Keratinocyte (primary cell): ENCODE measurements around the gene LRP1B. TPM values are rescaled to one million over a fixed set of nuclear protein-coding genes. Genes with fewer than 3 reads are reported as not detected.

Source experiments
- DNase-seq: peaks from one replicate; pipeline ENCODE4 v3.0.0-alpha.2; 2011; ENCODE audit warnings: low read depth, missing footprints, low spot score
- FAIRE-seq: peaks from 2 replicates; lab custom pipeline; 2011; peaks lifted over from hg19 to GRCh38; lab: Jason Lieb, UNC
- H2AFZ ChIP-seq: 2 replicates; pipeline ENCODE4 v1.6.0; 2012; ENCODE audit warnings: low read length, control low read depth, inconsistent platforms; ENCODE audit not compliant: control insufficient read depth
- H3K27ac ChIP-seq: 2 replicates; pipeline ENCODE4 v1.5.1; 2011; ENCODE audit warnings: low read length; ENCODE audit not compliant: control insufficient read depth, insufficient read depth
- H3K27me3 ChIP-seq: 3 replicates; pipeline ENCODE4 v1.6.0; 2011; ENCODE audit warnings: low read length; ENCODE audit not compliant: control insufficient read depth, insufficient read depth; ENCODE audit errors: extremely low read depth
- H3K36me3 ChIP-seq, 2 experiments: 2 replicates in 1 of 2; 3 replicates in 1 of 2; pipeline ENCODE4 v1.5.1; 2011; ENCODE audit warnings: low read length in 2 of 2, mild to moderate bottlenecking in 1 of 2; ENCODE audit not compliant: control insufficient read depth in 2 of 2, insufficient read depth in 2 of 2; ENCODE audit errors: extremely low read depth in 1 of 2
- H3K4me1 ChIP-seq: 3 replicates; pipeline ENCODE4 v1.5.1; 2011; ENCODE audit warnings: low read length; ENCODE audit not compliant: control insufficient read depth, insufficient read depth; ENCODE audit errors: extremely low read depth
- H3K4me2 ChIP-seq: 3 replicates; pipeline ENCODE4 v1.6.0; 2011; ENCODE audit warnings: low read depth, low read length; ENCODE audit not compliant: control insufficient read depth, insufficient read depth; ENCODE audit errors: extremely low read depth
- H3K4me3 ChIP-seq, 3 experiments: fragments of 200-600 bp in 1 of 3; sonication (generic) in 1 of 3; 2 replicates in 2 of 3; 3 replicates in 1 of 3; pipeline ENCODE4 v1.5.1; 2011 to 2016; ENCODE audit warnings: low read length in 3 of 3, mild to moderate bottlenecking in 3 of 3, control low read depth in 2 of 3, inconsistent platforms in 1 of 3, low read depth in 1 of 3, mixed read lengths in 1 of 3, mixed run types in 1 of 3, moderate library complexity in 1 of 3; ENCODE audit not compliant: control insufficient read depth in 2 of 3, insufficient read depth in 2 of 3; ENCODE audit errors: extremely low read depth in 1 of 3
- H3K79me2 ChIP-seq: 2 replicates; pipeline ENCODE4 v1.6.0; 2012; ENCODE audit warnings: low read length; ENCODE audit not compliant: control insufficient read depth, insufficient read depth
- H3K9ac ChIP-seq: 3 replicates; pipeline ENCODE4 v1.6.0; 2011; ENCODE audit warnings: low read length; ENCODE audit not compliant: control insufficient read depth, insufficient read depth; ENCODE audit errors: extremely low read depth
- H3K9me1 ChIP-seq: 3 replicates; pipeline ENCODE4 v1.6.0; 2011; ENCODE audit warnings: low read length; ENCODE audit not compliant: control insufficient read depth, insufficient read depth; ENCODE audit errors: extremely low read depth
- H3K9me3 ChIP-seq: 2 replicates; pipeline ENCODE4 v1.5.1; 2012; ENCODE audit warnings: low read depth, low read length; ENCODE audit not compliant: control insufficient read depth
- H4K20me1 ChIP-seq: 3 replicates; pipeline ENCODE4 v1.6.0; 2011; ENCODE audit warnings: low read length; ENCODE audit not compliant: control insufficient read depth, insufficient read depth; ENCODE audit errors: extremely low read depth
- EZH2 ChIP-seq: IDR thresholded peaks from one replicate; pipeline ENCODE4 v1.6.1; 2012; ENCODE audit warnings: inconsistent platforms, mild to moderate bottlenecking, low read length, moderate library complexity
- dilution Hi-C: fragments of 300-500 bp; cut with MboI; formaldehyde crosslinking; loops from one replicate; pipeline ENCODE4 v1.7.0; 2020; ENCODE audit warnings: low sequenced_read_pairs; ENCODE audit not compliant: extremely low pct_ligation_motif_present
- polyA plus RNA-seq, 5 experiments: library from polyadenylated mRNA; depleted of rRNA in 3 of 5; stranded (reverse) in 3 of 5; stranded (forward) in 1 of 5; unstranded in 1 of 5; fragments of >200 nt; gene quantifications; 1 replicate in 1 of 5; 2 replicates in 3 of 5; 3 replicates in 1 of 5; pipeline versions ENCODE4 v1.2.1 to v1.2.3, GENCODE V29; 2011 to 2012; ENCODE audit warnings: missing spikeins in 2 of 5, low read depth in 1 of 5, low replicate concordance in 1 of 5
- TF ChIP-seq, protein P1 (sequence below), 3 experiments: IDR thresholded peaks in 1 of 3; conservative IDR thresholded peaks in 1 of 3; optimal IDR thresholded peaks in 1 of 3; 2 replicates in 2 of 3; 3 replicates in 1 of 3; pipeline versions ENCODE3 to v1.5.1; 2011; ENCODE audit warnings: low read length in 3 of 3, mild to moderate bottlenecking in 3 of 3, moderate library complexity in 2 of 3, control low read depth in 1 of 3, inconsistent platforms in 1 of 3; ENCODE audit not compliant: insufficient read depth in 2 of 3; ENCODE audit errors: extremely low read depth in 1 of 3

LRP1B gene
- polyA plus RNA-seq, 1 donor (not counting 4 experiments of a cell fraction or from before 2014, with no cell fraction given), result not detected

DNA sequence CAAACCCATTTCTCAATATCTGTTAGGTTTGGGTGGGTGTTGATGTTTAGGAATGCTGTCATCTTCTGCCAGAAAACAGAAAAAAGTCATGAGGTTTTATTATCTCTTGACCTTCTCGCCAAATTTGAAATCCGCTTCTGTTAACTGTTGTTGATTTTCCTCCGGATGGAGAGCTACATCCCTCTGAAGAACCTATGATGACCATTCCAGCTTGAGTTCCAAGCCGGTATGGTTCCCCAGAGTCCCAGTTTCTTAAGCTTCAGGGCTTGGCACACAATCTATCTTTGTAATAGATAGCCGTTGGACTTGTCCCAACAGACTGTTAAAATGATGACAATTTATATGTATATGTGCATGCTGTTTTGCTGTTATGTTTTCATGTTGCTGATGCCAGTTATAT is 1201.0 kb downstream of the LRP1B start:
- no peak for TF ChIP-seq EZH2
- TF ChIP-seq, protein P1, sequence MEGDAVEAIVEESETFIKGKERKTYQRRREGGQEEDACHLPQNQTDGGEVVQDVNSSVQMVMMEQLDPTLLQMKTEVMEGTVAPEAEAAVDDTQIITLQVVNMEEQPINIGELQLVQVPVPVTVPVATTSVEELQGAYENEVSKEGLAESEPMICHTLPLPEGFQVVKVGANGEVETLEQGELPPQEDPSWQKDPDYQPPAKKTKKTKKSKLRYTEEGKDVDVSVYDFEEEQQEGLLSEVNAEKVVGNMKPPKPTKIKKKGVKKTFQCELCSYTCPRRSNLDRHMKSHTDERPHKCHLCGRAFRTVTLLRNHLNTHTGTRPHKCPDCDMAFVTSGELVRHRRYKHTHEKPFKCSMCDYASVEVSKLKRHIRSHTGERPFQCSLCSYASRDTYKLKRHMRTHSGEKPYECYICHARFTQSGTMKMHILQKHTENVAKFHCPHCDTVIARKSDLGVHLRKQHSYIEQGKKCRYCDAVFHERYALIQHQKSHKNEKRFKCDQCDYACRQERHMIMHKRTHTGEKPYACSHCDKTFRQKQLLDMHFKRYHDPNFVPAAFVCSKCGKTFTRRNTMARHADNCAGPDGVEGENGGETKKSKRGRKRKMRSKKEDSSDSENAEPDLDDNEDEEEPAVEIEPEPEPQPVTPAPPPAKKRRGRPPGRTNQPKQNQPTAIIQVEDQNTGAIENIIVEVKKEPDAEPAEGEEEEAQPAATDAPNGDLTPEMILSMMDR (optimal IDR thresholded peaks at IDR 0.05 in 1 of 3, IDR thresholded peaks at IDR 0.05 in 1 of 3, conservative IDR thresholded peaks at IDR 0.05 in 1 of 3; ENCODE audit: extremely low read depth in 1 of 3, insufficient read depth in 2 of 3, low read length in 3 of 3), result no peak
- no peak overlapping the region for H3K9ac ChIP-seq
- H3K27me3 ChIP-seq, result no peaks in the 10 kb centered on the region
- no peak overlapping the region for H3K4me2 ChIP-seq
- no peak overlapping the region for H3K4me3 ChIP-seq
- dilution Hi-C loops, result no loop called here
- no peak overlapping the region for H3K27ac ChIP-seq
- no peak overlapping the region for H2AFZ ChIP-seq
- no peaks in the 10 kb centered on the region for H3K4me1 ChIP-seq
- H3K36me3 ChIP-seq, result no peaks in the 10 kb centered on the region
- FAIRE-seq, result no peak
- no peaks in the 10 kb centered on the region for H3K9me3 ChIP-seq
- H3K79me2 ChIP-seq, result no peaks in the 10 kb centered on the region
- DNase-seq, result no peak
- no peaks in the 10 kb centered on the region for H3K9me1 ChIP-seq
- no peaks in the 10 kb centered on the region for H4K20me1 ChIP-seq

DNA sequence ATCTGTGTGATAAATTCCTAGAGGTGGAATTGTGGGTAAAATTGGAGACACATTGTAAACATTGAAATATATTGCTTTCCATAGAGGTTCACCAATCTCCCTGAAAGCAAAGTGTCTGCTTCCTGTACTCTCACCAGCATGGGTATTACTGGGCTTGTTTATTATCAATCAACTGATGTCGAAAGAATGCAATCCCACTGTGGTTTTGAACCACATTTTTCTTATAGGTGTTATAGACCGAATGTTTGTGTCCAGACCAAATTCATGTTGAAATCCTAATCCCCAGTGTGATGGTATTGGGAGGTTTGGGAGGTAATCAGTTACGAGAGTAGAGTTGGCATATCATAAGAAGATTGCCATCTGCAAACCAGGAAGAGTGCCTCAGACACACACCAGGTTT is 1212.4 kb downstream of the LRP1B start:
- Histone ChIP-seq H3K27ac (no peak overlapping the region), H3K9me3 (no peaks in the 10 kb centered on the region), H4K20me1 (no peaks in the 10 kb centered on the region), H3K9me1 (no peaks in the 10 kb centered on the region), H3K4me2 (no peak overlapping the region), H2AFZ (no peak overlapping the region), H3K4me3 (no peak overlapping the region), H3K36me3 (no peaks in the 10 kb centered on the region), H3K9ac (no peak overlapping the region), H3K4me1 (no peaks in the 10 kb centered on the region), H3K79me2 (no peaks in the 10 kb centered on the region), H3K27me3 (no peaks in the 10 kb centered on the region)
- dilution Hi-C loops, result no loop called here
- no peak for FAIRE-seq
- TF ChIP-seq, protein P1 (optimal IDR thresholded peaks at IDR 0.05 in 1 of 3, IDR thresholded peaks at IDR 0.05 in 1 of 3, conservative IDR thresholded peaks at IDR 0.05 in 1 of 3; ENCODE audit: extremely low read depth in 1 of 3, insufficient read depth in 2 of 3, low read length in 3 of 3), result no peak
- no peak for TF ChIP-seq EZH2
- DNase-seq, result no peak
